ENCODE data around the gene DCUN1D3. TPM values are rescaled to one million over a fixed set of nuclear protein-coding genes. Genes with fewer than 3 reads are reported as not detected.
A peak's percentile ranks its signal among the peaks of the same experiment; 100 is the strongest.
"Not testable (repeated sequence)": the region's sequence is repeated elsewhere in the genome, so short reads cannot be mapped to it uniquely, and the experiment has no call there.

Gene DCUN1D3
- total RNA-seq (2022) (17.0 and 21.0 TPM in 2 replicates), Bru-seq, nascent RNA (percentile 93 among the genes with signal in this experiment), BruChase-seq, experiment 1, labeled RNA remaining after a 6-hour chase (percentile 89 among the genes with signal in this experiment), BruChase-seq, experiment 2, labeled RNA remaining after a 2-hour chase (percentile 97 among the genes with signal in this experiment)
- long read RNA-seq, partial matches to known transcripts: 0 of 5 reads
- long read RNA-seq, other reads (novel, unspliced or antisense): 5 of 5 reads

DNA sequence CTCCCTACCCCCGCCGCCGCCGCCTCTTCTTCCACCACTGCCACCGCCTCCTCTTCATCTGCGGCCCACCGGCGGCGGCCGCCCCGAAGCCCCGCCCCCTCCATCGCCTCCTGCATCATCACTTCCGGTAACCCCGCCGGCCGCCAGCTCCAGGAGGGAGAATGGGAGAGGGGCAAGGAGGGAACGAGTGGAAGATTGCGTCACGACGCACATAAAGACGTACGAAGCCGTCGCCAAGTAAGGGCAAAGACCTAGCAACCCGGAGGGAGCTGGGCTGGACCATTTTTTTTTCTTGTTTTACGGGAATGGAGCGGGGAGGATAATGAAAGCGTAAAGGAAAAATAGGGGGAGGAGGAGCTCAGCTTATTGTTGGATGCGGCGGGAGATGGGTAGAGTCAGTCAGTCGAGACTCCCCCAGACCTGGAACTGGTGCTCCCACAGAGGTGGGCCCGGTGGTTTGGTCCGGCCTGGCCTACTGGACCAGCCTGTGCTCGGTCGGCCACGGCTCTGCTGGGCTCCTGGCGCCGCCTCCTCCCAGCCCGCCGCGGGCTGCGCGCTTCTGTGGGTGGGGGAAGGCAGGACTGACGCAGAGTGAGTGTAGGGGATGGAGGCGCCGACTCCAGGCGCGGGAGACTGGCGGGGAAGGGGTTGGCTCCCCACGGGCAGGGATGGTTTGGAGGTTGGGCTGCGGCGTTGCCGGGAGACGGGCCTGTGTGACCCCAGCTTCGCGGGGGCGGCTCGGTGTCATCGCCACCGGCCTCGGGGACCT lies at the start of gene DCUN1D3, which contains the start of gene LYRM1:
Gene DCUN1D3 (minus strand): TSS at position 60 of the 769 bp plus-strand sequence. CDS start 37,820 bp downstream, outside the sequence.
Gene LYRM1 (plus strand): TSS at position 473 of the 769 bp plus-strand sequence. CDS start 14,785 bp downstream, outside the sequence.
- Mint-ChIP-seq H3K27ac (ENCODE audit: unreplicated experiment) (peak within 1 kb of the TSS; percentile 94), H3K4me1 (ENCODE audit: low read depth, unreplicated experiment) (peaks cover 66% of the 10 kb centered on the region), H3K27me3 (ENCODE audit: unreplicated experiment) (no peaks in the 10 kb centered on the region), H3K4me3 (ENCODE audit: low read depth, unreplicated experiment) (peak within 1 kb of the TSS; percentile 75), H3K9me3 (ENCODE audit: low read depth, unreplicated experiment) (no peaks in the 10 kb centered on the region), H3K36me3 (ENCODE audit: insufficient read depth, unreplicated experiment) (peaks cover 55% of the 10 kb centered on the region)
- peak; percentile 96 for DNase-seq
- no TSS peak for BruUV-seq (replicated peaks)
- TF ChIP-seq CTCF (IDR thresholded peaks at IDR 0.05; ENCODE audit: unreplicated experiment): no peak
- CTCF ChIA-PET: interaction anchor here (0.5 to 1.5 kb wide), 9 partner anchors 11 to 1359 kb away, joined by 3 to 7 read pairs (median 5); no protein-coding TSS in a partner anchor
- intact Hi-C loops (cut with micrococcal nuclease; ENCODE audit: unreplicated experiment): loop anchor here (2.0 kb wide), 1 partner anchor 22 kb away; no protein-coding TSS in a partner anchor

- CTCF ChIA-PET: no interaction called here
- intact Hi-C loops (cut with micrococcal nuclease; ENCODE audit: unreplicated experiment): no loop called here
- Mint-ChIP-seq H3K9me3 (ENCODE audit: low read depth, unreplicated experiment) (no peaks in the 10 kb centered on the region), H3K36me3 (ENCODE audit: insufficient read depth, unreplicated experiment) (no peaks in the 10 kb centered on the region), H3K4me3 (ENCODE audit: low read depth, unreplicated experiment) (no peak overlapping the region), H3K27me3 (ENCODE audit: unreplicated experiment) (peaks cover 14% of the 10 kb centered on the region), H3K27ac (ENCODE audit: unreplicated experiment) (no peak overlapping the region), H3K4me1 (ENCODE audit: low read depth, unreplicated experiment) (no peaks in the 10 kb centered on the region)
- BruUV-seq (replicated peaks): no TSS peak
- no peak for TF ChIP-seq CTCF (IDR thresholded peaks at IDR 0.05; ENCODE audit: unreplicated experiment)
- DNase-seq: no peak
These were observed 49.5 kb upstream of the DCUN1D3 start for GRCh38 chr16:20949660-20950059.

GRCh38 chr16:20948444-20948843 lies 48.3 kb upstream of the DCUN1D3 start:
- DNase-seq: no peak
- BruUV-seq (replicated peaks): no TSS peak
- H3K4me1 Mint-ChIP-seq (ENCODE audit: low read depth, unreplicated experiment): no peaks in the 10 kb centered on the region
- H3K27me3 Mint-ChIP-seq (ENCODE audit: unreplicated experiment): peaks cover 14% of the 10 kb centered on the region
- intact Hi-C loops (cut with micrococcal nuclease; ENCODE audit: unreplicated experiment): no loop called here
- H3K4me3 Mint-ChIP-seq (ENCODE audit: low read depth, unreplicated experiment): no peak overlapping the region
- H3K36me3 Mint-ChIP-seq (ENCODE audit: insufficient read depth, unreplicated experiment): no peaks in the 10 kb centered on the region
- no peak for TF ChIP-seq CTCF (IDR thresholded peaks at IDR 0.05; ENCODE audit: unreplicated experiment)
- no peak overlapping the region for H3K27ac Mint-ChIP-seq (ENCODE audit: unreplicated experiment)
- no peaks in the 10 kb centered on the region for H3K9me3 Mint-ChIP-seq (ENCODE audit: low read depth, unreplicated experiment)
- CTCF ChIA-PET: no interaction called here

GRCh38 chr16:20946015-20946629 lies 46.0 kb upstream of the DCUN1D3 start:
- Mint-ChIP-seq H3K27me3 (ENCODE audit: unreplicated experiment) (peaks cover 14% of the 10 kb centered on the region), H3K9me3 (ENCODE audit: low read depth, unreplicated experiment) (no peaks in the 10 kb centered on the region), H3K4me1 (ENCODE audit: low read depth, unreplicated experiment) (peaks cover 5% of the 10 kb centered on the region), H3K36me3 (ENCODE audit: insufficient read depth, unreplicated experiment) (no peaks in the 10 kb centered on the region), H3K27ac (ENCODE audit: unreplicated experiment) (no peak overlapping the region), H3K4me3 (ENCODE audit: low read depth, unreplicated experiment) (no peak overlapping the region)
- CTCF ChIA-PET: no interaction called here
- no TSS peak for BruUV-seq (replicated peaks)
- TF ChIP-seq CTCF (IDR thresholded peaks at IDR 0.05; ENCODE audit: unreplicated experiment): no peak
- intact Hi-C loops (cut with micrococcal nuclease; ENCODE audit: unreplicated experiment): no loop called here
- no peak for DNase-seq

GRCh38 chr16:20945575-20945875 lies 45.4 kb upstream of the DCUN1D3 start:
- H3K27me3 Mint-ChIP-seq (ENCODE audit: unreplicated experiment): peaks cover 14% of the 10 kb centered on the region
- H3K4me1 Mint-ChIP-seq (ENCODE audit: low read depth, unreplicated experiment); H3K27ac Mint-ChIP-seq (ENCODE audit: unreplicated experiment); H3K9me3 Mint-ChIP-seq (ENCODE audit: low read depth, unreplicated experiment); CTCF ChIA-PET; intact Hi-C loops (cut with micrococcal nuclease; ENCODE audit: unreplicated experiment); H3K4me3 Mint-ChIP-seq (ENCODE audit: low read depth, unreplicated experiment); BruUV-seq (replicated peaks); DNase-seq; H3K36me3 Mint-ChIP-seq (ENCODE audit: insufficient read depth, unreplicated experiment): not testable (repeated sequence)
